ENCODE data around the gene NANP. TPM values are rescaled to one million over a fixed set of nuclear protein-coding genes. Genes with fewer than 3 reads are reported as not detected.

NANP gene
- polyA plus RNA-seq, 4 donors: 5.0 to 7.7 (median 7.4) TPM

DNA sequence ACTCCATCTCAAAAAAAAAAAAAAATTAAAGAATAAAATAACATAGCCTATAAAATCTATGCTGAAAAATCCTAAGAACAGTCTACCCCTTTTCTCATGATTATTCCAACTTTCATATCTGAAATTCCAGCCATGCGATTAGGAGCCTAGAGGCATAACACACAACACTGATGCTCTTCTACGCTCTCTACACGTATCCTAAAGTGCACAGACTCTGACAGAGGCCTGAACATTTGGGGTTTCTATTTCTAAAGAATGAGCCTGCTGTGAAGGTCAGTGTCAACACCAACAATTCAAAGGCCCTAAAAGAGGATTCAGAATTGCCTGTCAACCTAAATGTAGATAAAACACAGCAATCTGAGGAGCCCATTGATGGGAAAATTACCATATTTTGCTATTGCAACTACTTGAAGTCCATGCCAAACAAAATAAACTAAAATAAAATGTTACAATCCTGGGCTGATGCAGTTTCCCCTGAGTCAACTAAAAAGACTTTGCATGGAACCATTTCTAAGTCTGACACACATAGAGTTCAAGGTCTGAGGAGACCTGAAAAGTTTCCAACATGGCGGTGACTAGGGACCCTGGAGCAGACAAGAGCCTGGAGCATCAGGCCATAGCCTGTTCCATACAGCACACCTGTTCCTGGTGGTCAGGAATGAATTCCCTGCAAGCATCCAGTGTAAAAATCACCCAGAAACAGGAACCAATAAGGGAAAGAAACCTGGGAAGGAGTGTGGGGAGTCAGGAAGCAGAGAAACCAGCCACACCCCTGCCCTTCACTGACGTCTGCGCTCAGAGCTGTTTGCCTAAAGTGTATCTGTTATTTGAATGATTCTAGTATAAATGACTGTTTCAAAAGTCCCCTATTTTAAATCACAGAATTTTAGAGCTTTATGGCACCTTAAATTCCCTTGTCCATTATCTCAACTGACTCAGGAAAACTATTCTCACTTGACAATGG, 50.2 kb downstream of the NANP start:
- DNase-seq (ENCODE audit: low read depth in 4 of 4, low spot score in 3 of 4): no peak

DNA sequence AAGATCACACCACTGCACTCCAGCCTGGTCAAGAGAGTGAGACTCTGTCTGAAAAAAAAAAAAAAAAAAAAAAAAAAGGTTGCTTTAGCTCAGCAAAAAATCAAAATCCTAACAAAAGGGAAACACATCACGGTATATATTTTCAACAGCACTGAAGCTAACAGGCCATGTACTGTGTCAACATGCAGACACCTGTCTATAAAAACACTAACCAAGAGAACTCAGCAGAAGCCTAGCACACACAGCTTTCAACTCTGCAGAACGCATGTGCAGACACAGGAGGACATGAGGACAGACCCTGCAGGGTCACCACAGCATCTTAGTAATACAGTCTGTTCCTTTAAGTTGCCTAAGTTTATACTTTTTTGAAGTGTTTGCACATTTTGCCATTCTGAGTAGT, 52.0 kb downstream of the NANP start:
- DNase-seq (ENCODE audit: low read depth in 4 of 4, low spot score in 3 of 4): no peak

DNA sequence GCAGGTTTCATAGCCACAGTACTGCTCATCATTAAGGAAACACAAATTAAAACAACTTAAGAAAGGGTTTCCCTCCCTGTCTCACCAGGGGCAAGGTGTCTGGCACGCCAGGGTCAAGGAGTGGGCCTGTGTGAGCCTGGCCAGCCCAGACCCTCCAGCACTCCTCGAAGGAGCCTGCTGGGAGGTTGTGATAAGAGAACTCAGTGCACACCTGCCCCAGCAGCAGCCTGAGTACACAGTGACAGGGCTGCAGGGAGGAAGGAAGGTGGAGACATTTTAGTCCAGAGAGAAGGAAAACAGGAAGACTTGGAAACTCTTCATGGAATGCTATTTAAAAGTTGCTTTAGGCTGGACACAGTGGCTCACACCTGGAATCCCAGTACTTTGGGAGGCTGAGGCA, 52.6 kb downstream of the NANP start:
- DNase-seq (ENCODE audit: low read depth in 4 of 4, low spot score in 3 of 4): no peak

DNA sequence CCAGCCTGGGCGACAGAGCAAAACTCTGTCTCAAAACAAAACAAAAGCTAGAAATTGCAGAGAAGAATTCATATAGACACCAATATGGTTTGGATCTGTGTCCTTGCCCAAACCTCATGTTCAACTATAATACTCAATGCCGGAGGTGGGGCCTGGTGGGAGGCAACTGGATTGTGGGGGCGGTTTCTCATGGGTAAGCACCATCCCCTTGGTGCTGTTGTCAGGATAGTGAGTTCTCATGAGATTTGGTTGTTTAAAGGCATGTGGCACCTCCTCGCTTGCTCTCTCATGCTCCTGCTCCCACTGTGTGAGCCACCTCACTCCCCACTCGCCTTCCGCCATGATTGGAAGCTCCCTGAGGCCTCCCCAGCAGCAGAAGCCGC, 53.7 kb downstream of the NANP start:
- DNase-seq (ENCODE audit: low read depth in 4 of 4, low spot score in 3 of 4): no peak

DNA sequence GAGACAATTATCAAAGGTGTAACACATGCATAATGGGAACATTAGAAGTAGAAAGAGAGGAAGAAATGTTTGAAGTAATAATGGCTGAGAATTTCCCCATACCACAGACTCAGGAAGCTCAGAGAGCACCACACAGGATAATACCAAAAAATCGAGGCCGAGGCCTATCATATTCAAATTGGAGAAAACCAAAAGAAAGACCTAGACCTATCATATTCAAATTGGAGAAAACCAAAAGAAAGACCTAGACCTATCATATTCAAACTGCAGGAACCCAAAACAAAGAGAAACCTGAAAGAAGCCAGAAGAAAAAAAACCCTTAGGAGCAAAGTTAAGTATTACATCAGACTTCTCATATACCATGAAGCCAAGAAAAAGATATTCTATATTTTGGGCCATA, 56.5 kb downstream of the NANP start:
- no peak for DNase-seq (ENCODE audit: low read depth in 4 of 4, low spot score in 3 of 4)

DNA sequence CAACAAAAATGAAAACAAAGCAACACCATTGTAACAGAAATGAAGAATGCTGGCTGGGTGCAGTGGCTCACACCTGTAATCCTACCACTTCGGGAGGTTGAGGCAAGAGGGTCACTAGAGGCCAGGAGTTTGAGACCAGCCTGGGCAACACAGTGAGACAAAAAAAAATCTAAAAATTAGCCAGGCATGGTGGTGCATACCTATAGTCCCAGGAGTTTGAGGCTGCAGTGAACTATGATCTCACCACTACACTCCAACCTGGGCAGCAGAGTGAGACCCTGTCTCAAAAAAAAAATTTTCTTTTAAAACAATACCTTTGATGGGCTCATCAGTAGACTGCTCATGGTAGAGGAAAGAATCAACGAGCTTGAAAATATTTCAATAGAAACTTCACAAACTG, 57.0 kb downstream of the NANP start:
- no peak for DNase-seq (ENCODE audit: low read depth in 4 of 4, low spot score in 3 of 4)

DNA sequence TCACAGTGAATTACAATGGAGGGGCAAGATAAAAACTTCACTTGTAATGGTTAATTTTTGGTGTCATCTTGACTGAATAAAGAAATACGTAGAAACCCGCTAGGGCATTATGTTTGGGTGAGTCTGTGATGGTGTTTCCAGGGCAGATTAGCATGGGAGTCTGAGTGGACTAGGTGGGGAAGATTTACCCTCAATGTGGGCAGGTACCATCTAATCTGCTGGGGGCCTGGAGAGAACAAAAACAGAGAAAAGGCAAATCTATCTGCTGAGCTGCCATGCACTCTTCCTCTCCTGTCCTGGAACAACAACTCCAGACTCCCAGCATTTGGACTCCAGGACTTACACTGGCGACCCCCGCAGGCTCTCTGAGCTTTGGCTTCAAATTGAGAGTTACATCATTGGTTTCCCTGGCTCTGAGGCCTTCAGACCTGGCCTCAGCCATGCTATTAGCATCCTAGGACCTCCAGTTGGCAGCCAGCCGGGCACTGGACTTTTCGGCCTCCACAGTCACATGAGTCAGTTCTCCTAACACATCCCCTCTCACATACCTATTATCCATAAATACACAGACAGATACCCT, 58.1 kb downstream of the NANP start:
- DNase-seq (ENCODE audit: low read depth in 4 of 4, low spot score in 3 of 4): no peak

DNA sequence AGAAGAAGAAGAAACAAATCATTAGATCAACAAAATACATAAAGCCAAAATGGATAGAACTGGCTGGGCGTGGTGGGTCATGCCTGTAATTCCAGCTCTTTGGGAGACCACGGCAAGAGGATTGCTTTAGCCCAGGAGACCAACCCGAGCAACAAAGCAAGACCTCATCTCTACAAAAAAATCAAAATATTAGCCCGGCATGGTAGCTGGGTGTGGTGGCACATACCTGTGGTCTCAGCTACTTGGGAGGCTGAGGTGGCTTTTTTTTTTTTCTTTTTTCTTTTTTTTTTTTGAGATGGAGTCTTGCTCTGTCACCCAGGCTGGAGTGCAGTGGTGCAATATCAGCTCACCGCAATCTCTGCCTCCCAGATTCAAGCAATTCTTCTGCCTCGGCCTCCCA, 59.9 kb downstream of the NANP start:
- no peak for DNase-seq (ENCODE audit: low read depth in 4 of 4, low spot score in 3 of 4)

DNA sequence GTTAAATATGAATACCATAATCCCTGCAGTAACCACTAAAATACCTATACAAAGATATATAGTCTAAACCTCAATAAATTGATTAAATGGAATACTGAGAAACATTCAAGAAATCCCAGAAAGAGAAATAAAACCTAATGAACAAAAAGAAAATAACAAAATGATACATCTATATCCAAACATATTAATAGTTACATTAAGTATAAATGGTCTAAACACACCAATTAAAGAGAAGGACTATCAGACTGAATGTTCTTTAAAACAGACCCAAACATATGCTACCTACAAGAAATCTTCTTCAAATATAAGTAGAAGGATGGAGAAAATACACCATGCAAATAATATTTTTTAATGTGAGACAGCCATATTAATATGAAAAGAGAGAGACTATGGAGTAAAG, 60.5 kb downstream of the NANP start:
- no peak for DNase-seq (ENCODE audit: low read depth in 4 of 4, low spot score in 3 of 4)

Other genes starting within 250 kb of the NANP start
- gene ABHD12, start 233.2 kb downstream of the NANP start, polyA plus RNA-seq (ENCODE audit: insufficient read length in 4 of 4): 10 to 100 TPM; 51.8 to 66.4 (median 59.3) TPM
- 10 to 100 TPM; 17.2 to 22.4 (median 21.0) TPM for gene GINS1, start 216.3 kb downstream of the NANP start, polyA plus RNA-seq (ENCODE audit: insufficient read length in 4 of 4)
- gene NINL, start 38.5 kb downstream of the NANP start, polyA plus RNA-seq (ENCODE audit: insufficient read length in 4 of 4): 10 to 100 TPM; 35.5 to 45.0 (median 40.0) TPM
- 10 to 100 TPM; 23.0 to 28.3 (median 24.8) TPM for gene ZNF337, start 72.8 kb upstream of the NANP start, polyA plus RNA-seq (ENCODE audit: insufficient read length in 4 of 4)

All from right renal pelvis (tissue), 4 donors.